ENCODE measurements around the gene MUC4.
"Not testable (repeated sequence)": the region's sequence is repeated elsewhere in the genome, so short reads cannot be mapped to it uniquely, and the experiment has no call there.

MUC4 gene

DNA sequence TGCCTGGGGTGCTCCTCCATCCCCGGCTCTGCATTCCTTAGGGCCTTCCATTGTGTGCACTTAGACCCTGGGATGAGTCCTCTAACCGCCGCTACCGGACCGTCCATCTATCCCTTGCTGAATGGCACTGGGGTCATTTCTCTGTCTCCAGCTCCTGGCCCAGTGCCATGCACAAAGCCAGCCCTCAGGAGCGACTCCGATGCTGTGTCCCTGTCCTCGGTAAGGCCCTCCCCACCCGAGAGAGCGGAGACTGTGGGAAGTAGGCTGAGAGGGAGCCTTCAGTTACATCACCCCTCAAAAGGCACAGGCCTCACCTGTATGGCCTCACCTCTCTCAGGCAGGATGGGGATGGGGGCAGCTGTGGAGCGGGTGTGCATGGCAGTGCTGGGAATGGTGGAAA, 33.8 kb downstream of the MUC4 start:
- no peak for DNase-seq

DNA sequence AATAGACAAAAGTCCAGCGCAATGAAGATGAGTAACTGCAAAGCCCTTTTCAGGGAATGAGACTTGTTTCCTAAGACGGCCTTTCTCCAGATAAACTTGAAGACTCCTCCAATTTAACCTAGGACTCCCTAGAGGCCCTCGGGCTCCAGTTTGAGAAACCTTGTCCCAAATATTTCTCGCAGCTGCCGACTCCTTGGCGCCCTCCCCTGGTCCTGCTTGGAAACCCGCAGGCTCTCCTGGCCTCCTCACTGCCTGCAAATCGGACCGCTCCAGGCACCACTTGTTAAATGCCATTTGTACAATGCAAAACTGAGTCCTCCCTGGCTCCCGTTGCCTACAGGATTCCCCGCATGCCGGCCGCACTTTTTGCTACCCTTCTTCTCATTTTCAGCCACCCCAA, 36.8 kb downstream of the MUC4 start:
- no peak for DNase-seq

DNA sequence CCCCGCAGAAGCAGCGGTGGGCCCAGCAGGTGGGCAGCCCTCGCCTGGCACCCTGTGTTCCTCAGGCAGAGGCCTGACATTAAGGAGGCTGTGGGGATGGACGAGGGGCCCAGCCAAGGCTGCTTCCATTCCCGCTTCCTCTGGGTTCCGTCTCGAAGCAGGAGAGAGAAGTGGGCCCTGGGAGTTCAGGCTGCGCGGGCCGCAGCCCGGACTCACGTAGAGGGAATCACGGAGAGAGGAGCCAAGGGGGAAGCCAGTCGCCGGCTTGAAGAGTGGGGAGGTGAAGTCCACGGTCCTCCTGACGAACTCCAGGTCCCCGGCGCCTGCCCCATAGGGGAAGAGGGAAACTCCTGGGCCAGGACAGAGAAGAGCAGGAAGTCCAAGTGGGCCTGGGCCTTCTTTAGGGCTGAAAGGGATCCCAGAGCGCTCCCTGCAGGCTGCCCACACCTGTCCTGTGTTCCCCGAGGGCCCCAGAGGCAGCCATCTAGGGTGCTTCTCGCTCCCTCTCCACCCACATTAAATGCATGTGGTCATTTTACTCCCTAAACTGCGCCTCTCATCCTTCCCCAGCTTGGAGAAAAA, 37.7 kb downstream of the MUC4 start:
- no peak for DNase-seq

DNA sequence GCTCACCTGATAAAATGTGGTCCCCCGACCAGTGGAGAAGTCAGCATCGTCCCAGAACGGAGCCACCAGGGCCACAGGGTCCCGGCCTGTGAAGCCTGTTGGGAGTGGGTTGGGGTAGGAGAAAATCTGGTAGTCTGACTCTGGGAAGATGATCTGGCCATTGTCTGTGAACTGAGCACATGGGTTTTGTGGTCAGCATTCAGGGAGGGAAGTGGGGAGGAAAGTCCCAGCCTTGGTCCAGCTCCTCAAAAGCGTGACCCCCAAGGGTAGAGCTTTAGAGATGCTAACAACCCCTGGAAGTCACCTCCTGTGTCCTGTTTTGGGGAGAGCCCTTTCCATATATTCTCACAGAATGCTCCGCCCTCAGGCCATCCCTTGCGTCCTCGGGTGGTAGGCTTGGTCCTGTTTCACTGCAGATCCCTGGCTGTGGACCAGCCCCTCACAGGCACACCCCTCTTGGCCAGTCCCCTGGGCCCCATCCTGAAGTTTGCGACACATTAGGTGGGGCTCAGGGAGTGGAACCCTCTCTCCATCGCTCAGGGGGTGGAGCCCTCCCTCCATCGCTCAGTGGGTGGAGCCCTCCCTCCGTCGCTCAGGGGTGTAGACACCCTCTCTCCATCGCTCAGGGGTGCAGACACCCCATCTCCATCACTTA, 40.0 kb downstream of the MUC4 start:
- no peak for DNase-seq

DNA sequence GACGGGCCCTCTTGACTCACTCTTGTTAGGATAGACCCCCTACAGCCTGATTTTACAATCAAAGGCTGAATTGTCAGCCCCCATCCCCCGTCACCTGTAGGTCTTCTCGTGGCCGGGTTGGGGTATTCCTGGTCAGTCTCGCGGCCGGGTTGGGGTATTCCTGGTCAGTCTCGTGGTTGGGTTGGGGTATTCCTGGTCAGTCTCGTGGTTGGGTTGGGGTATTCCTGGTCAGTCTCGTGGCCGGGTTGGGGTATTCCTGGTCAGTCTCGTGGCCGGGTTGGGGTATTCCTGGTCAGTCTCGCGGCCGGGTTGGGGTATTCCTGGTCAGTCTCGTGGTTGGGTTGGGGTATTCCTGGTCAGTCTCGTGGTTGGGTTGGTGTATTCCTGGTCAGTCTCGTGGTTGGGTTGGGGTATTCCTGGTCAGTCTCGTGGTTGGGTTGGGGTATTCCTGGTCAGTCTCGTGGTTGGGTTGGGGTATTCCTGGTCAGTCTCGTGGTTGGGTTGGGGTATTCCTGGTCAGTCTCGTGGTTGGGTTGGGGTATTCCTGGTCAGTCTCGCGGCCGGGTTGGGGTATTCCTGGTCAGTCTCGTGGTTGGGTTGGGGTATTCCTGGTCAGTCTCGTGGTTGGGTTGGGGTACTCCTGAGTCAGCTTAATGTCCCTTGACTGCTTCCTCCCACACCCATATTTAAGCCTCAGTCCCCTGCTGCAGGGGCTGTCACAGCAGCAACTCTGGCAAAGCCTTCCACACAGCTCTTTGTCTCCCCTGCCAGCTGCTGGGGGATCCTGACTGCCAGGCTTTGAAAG, 40.7 kb downstream of the MUC4 start:
- DNase-seq, result not testable (repeated sequence)

DNA sequence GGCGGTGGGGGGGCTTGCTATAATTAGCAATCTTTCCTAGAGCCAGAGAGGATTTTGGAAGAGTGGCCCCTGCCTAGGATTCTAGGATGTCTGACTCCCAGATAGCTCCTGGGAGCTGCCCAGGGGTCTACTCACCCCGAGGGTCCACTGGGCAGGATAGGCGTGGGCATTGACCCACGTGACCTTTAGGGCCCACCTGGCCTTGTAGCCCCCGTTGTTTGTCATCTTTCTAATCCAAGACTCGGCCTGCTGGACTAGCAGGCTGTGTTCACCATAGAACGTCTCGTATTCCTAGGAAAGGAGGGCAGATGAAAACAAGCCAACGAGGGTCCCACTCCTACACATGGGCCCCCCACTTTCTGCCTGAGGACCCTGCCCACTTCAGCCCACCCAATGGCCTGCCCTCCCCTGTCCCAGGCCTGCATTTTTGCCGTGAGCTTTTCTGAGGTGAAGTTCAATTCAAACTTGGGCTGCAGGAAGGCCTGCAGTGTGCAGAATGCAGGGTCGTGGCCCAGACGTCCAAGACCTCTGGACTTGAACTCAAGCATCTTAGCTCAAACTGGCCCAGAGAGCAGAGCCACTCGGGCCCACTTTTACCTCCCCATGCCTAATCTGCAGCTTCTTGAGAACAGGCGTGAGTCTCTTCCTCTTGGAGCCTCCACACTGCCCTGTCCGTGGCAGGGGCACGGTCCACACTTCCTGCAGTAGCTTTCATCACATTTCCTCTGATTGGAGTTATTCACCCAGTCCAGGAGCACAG, 41.5 kb downstream of the MUC4 start:
- DNase-seq, result no peak

DNA sequence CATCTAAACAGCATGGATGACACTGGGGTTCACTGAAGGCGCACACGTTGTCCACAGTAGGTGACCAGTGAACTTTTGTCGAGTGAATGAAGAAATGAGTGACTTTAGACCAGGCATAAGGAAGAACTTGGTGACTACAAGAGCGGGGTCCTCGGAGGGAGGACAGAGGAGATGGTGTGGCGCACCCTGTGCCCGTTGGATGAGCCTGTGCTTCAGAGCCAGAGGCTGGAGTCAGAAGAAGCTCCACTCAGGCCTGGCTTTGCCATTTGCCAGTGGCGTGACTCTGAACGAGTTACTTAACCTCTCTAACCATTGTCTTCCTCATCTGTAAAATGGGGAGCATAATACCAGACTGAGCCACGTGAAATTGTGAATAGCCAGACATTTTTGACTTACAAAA, 42.2 kb downstream of the MUC4 start:
- no peak for DNase-seq

DNA sequence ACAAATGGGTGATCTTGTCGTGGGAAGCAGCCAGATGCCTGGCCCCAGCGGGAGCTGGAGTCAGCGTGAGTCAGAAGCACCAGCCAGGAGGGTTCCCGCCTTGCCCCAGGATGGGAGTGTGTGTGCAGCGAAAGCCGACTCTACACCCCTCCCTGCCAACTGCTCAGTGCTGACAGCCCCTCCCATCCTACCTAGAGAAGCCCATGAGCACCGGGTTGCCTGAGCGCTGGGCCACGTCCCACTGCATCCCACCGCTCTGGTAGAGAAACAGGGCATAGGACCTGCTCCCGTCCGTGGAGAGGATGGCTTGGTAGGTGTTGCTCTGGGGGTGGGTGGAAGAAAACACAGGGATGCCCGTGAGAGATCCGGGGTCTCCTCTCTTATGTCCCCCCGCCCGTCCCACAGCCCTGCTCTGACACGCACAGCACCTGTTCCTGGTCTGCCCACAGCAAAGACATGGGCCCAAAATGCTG, 42.9 kb downstream of the MUC4 start:
- DNase-seq, result no peak

DNA sequence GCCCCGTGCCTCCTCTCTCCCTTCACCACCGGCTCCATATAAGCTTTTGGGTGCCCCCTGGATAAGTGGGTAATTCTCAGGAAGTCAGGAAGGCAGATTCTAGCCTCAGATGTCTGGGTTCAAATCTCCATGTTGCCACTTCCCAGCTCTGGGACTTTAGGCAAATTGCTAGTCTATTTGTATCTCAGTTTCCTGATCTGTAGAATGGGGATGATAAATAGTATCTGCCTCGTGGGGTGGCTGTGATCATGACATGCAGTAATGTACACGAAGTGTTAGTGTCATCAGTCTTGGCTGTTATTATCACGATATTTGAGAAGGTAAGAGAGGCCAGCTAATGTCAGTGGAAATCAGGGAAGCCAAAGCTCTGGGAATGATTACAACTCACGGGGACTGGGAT, 43.3 kb downstream of the MUC4 start:
- no peak for DNase-seq

DNA sequence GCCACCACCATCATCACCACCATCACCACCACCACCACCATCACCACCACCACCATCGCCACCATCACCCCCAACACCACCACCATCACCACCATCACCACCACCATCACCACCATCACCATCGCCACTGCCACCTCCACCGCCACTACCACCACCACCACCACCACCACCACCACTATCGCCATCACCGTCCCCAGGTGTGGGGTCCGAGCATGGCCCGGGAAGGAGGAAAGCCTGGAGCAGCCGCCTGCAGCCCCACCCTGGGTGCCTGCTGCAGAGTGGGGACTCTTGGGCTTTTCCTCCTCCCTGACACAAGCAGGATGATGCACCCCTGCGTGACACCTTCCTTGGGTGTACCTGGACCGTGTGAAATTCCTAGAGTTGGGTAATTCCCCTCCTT, 43.9 kb downstream of the MUC4 start:
- no peak for DNase-seq

DNA sequence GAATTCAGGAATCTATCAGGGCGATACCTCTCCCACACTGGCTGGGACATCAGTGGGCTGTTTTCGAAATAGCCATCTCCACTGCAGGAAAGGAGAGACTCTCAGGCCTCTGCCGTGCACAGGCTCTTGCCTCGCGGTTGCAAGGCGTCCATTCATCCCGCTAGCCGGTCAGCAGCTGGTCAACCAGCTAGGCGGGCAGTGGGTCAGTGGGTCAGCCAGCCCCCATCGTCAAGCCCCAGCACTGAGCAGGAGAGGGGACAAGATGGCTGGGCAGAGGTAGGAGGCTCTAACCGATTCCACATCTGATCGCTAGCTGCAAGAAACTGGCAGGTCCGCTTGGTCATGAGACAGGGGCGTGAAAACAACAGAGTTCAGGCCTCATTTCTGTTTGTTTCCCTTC, 45.1 kb downstream of the MUC4 start:
- DNase-seq, result no peak

DNA sequence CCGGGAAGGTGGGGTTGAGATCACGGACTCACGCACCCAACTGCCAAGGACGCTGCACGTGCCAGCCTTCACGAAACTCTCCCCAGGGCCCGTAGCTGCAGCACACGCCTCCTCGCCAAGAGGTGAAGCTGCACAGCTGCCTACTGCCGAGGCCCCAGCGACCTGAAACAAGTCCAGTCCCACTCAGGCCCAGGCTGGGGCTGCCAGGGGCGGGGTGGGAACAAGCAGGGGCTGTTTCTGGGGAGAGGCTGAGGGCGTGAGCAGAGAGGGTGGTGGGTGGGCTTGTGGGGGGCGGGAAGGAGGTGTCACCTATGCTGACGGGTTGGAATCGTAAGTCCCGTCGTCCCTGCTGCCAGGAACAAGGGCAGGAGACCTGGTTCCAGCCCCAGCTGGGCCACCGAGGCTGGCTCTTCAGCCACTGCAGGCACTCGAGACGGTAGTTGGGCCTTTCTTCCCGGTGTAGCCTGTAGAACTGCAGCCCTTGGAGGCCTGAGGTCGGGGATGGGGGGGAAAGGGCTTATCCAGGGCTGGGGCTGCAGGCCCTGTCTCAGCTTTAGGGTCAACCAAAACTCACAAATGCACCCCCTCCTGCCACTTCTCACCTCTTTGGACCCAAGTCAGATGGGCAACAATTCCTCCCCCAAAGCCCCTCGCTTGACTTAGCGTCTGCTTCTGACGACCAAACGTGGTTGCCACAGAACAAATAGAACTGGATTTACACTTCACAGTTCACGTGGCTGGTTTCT, 46.6 kb downstream of the MUC4 start:
- DNase-seq, result no peak

GRCh38 chr3:195763843-195764825, 47.6 kb downstream of the MUC4 start:
- DNase-seq, result no peak

DNA sequence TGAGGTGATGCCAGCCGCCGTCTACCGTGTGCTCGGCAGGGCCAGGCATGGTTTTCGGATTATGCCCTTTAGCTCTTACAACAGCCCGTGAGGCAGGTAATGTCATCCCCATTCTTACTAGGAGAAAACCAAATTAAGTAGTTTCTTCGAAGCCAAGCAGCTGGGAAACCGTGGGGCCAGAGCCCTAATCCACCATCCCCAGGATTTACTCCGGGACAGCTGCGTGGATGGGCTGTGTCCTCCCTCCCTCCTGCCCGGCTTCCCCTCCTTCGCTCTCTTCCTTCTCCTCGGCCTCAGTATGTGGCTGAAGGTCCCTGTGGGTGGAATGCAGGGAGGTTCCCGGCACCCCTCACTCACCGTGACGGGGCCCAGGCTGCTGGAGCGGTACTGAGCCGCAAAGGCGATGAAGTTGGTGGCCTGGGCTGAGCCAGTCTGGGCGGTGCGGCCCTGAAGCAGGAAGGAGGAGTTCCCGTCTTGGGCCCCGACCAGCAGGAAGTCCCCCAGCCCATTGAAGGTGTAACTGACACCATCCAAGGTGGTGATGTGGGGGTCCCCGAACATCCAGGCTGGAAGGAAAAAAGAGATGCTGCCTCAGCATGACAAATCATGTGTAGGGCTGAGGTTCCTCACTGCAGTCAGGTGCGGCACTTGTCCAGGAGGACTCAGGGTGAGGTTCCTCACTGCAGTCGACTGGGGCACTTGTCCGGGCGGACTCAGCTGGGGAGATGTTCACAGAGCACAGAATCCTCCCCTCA, 48.5 kb downstream of the MUC4 start:
- no peak for DNase-seq

GRCh38 chr3:195762611-195763010, 49.1 kb downstream of the MUC4 start:
- DNase-seq, result no peak

DNA sequence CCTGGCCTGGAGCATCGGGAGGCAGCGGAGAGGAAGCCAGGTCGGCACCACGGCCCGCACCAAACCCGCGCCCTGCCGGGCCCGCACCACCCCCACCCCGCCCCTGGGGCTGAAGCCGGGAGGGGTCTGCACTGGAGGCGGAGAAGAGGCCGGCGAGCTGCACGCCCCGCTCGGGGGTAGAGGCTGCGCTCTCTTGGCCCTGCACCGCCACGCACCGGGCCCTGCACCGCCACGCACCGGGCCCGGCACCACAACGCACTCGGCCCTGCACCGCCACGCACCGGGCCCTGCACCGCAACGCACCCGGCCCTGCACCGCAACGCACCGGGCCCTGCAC, 49.5 kb downstream of the MUC4 start:
- no peak for DNase-seq

- DNase-seq, result no peak
Measured at GRCh38 chr3:195761567-195762248, 50.0 kb downstream of the MUC4 start.

GRCh38 chr3:195761123-195761566, 50.6 kb downstream of the MUC4 start:
- DNase-seq, result no peak

DNA sequence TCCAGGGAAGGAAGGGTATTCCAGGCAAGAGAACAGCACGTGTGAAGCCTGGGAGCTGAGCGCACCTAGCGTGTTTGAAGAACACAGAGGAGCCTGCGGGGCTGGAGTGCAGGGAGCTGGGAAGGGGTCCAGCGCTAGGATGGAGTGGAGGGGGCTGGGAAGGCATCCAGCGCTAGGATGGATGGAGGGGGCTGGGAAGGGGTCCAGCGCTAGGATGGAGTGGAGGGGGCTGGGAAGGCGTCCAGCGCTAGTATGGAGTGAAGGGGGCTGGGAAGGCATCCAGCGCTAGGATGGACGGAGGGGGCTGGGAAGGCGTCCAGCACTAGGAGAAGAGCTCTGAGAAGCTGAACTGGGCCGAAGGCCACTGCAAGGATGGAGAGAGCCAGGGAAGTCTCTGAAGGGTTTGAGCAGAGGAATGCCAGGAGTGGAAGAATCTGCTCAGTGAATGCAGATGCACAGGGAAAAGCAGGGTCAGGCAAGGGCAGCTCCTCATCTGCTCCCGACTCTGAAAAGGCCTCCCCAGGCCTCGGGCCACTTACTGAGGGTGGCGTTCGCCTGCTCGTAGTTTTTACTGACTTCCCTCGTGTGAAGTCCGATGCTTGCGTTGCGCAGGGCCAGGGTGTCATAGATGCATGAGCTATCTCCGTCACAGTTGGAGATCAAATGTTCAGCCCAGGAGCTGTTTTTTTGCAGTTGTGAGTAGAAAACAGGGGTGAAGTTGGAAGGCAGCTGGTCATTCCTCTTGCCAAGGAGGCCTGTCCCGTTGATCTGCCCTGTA, 51.2 kb downstream of the MUC4 start:
- DNase-seq, result no peak

All from fibroblast of skin of scalp (primary cell).